Upper lobe of right lung (tissue), 1 donor: ENCODE data around the gene FRA10AC1. TPM values are rescaled to one million over a fixed set of nuclear protein-coding genes. Genes with fewer than 3 reads are reported as not detected.
"Not testable (repeated sequence)": the region's sequence is repeated elsewhere in the genome, so short reads cannot be mapped to it uniquely, and the experiment has no call there.

ENCODE experiments used
- ATAC-seq: fragments of 200-7000 bp; cut with Tn5 transposase; one replicate; pipeline ENCODE4 v1.9.1; 2020; ENCODE audit warnings: mild to moderate bottlenecking, moderate library complexity
- DNase-seq: peaks from one replicate; pipeline ENCODE4 v3.0.0-alpha.2; 2020
- H3K27ac ChIP-seq: fragments of 200-600 bp; one replicate; pipeline ENCODE4 v1.8.0; 2022
- H3K27me3 ChIP-seq: fragments of 200-600 bp; one replicate; pipeline ENCODE4 v1.8.0; 2022; ENCODE audit warnings: mild to moderate bottlenecking
- H3K36me3 ChIP-seq: fragments of 200-600 bp; one replicate; pipeline ENCODE4 v1.8.0; 2022
- H3K4me1 ChIP-seq: fragments of 200-600 bp; one replicate; pipeline ENCODE4 v1.8.0; 2022
- H3K4me3 ChIP-seq: fragments of 200-600 bp; one replicate; pipeline ENCODE4 v1.8.0; 2022; ENCODE audit warnings: mild to moderate bottlenecking
- H3K9me3 ChIP-seq: fragments of 200-600 bp; one replicate; pipeline ENCODE4 v1.8.0; 2022
- CTCF ChIP-seq: fragments of 200-600 bp; IDR thresholded peaks from one replicate; pipeline ENCODE4 v1.8.0; 2022; ENCODE audit warnings: antibody characterized with exemption
- intact Hi-C: fragments of 100-400 bp; cut with DNase I; formaldehyde crosslinking; loops from one replicate; pipeline ENCODE4 v1.11.0; 2022
- total RNA-seq: library from RNA; stranded (reverse); fragmentation: NEBNext Ultra II Directional; extraction: Animal tissue kit (Norgen Biotek cat#: 25700); gene quantifications from one replicate; pipeline ENCODE4 v1.2.1, GENCODE V29; 2021
- donor health status: DM: no; HTN: yes; CAD: no; lungs with severe emphysema.

Gene FRA10AC1
- total RNA-seq, 1 donor from 2014 or later = 12.0 TPM

- DNase-seq = no peak
- no peak for ATAC-seq
- Histone ChIP-seq H3K4me3 (peak overlapping the region; percentile 63), H3K9me3 (no peaks in the 10 kb centered on the region), H3K4me1 (peaks cover 9% of the 10 kb centered on the region), H3K27ac (peak overlapping the region; percentile 87), H3K27me3 (no peaks in the 10 kb centered on the region), H3K36me3 (peaks cover 15% of the 10 kb centered on the region)
- intact Hi-C loops = no loop called here
- TF ChIP-seq CTCF = no peak
Measured at GRCh38 chr10:93703066-93703465, 674 bp upstream of the FRA10AC1 start.

- intact Hi-C loops = no loop called here
- peak overlapping the region; percentile 63 for H3K4me3 ChIP-seq
- DNase-seq = no peak
- peaks cover 28% of the 10 kb centered on the region for H3K36me3 ChIP-seq
- peak; percentile 1 for ATAC-seq
- H3K27ac ChIP-seq = peak overlapping the region; percentile 87
- H3K9me3 ChIP-seq = no peaks in the 10 kb centered on the region
- H3K27me3 ChIP-seq = no peaks in the 10 kb centered on the region
- no peak for TF ChIP-seq CTCF
- peaks cover 9% of the 10 kb centered on the region for H3K4me1 ChIP-seq
Measured at GRCh38 chr10:93701866-93702209, 554 bp downstream of the FRA10AC1 start.

GRCh38 chr10:93697207-93697606 is 5.2 kb downstream of the FRA10AC1 start:
- no peak for DNase-seq
- no peaks in the 10 kb centered on the region for H3K27me3 ChIP-seq
- peaks cover 9% of the 10 kb centered on the region for H3K4me1 ChIP-seq
- no peaks in the 10 kb centered on the region for H3K9me3 ChIP-seq
- H3K4me3 ChIP-seq = no peak overlapping the region
- H3K27ac ChIP-seq = no peak overlapping the region
- no peak for ATAC-seq
- no peak for TF ChIP-seq CTCF
- peaks cover 66% of the 10 kb centered on the region for H3K36me3 ChIP-seq
- intact Hi-C loops = no loop called here

GRCh38 chr10:93696582-93696981 is 5.8 kb downstream of the FRA10AC1 start:
- intact Hi-C loops, ATAC-seq: not testable (repeated sequence)
- H3K36me3 ChIP-seq = peaks cover 72% of the 10 kb centered on the region

GRCh38 chr10:93695740-93696139 is 6.7 kb downstream of the FRA10AC1 start:
- ATAC-seq = no peak
- intact Hi-C loops = no loop called here

More at GRCh38 chr10:93696582-93696981, 5.8 kb downstream of the FRA10AC1 start:
- H3K27me3 ChIP-seq, H3K4me3 ChIP-seq, DNase-seq, H3K9me3 ChIP-seq, H3K27ac ChIP-seq, H3K4me1 ChIP-seq: not testable (repeated sequence)

GRCh38 chr10:93687737-93688136 is 14.7 kb downstream of the FRA10AC1 start:
- H3K36me3 ChIP-seq = peaks cover 40% of the 10 kb centered on the region
- no peak for TF ChIP-seq CTCF
- no peak overlapping the region for H3K27ac ChIP-seq
- no peaks in the 10 kb centered on the region for H3K9me3 ChIP-seq
- no peak for ATAC-seq
- no peaks in the 10 kb centered on the region for H3K27me3 ChIP-seq
- no peaks in the 10 kb centered on the region for H3K4me1 ChIP-seq
- no peak for DNase-seq
- intact Hi-C loops = no loop called here
- no peak overlapping the region for H3K4me3 ChIP-seq

More at GRCh38 chr10:93695740-93696139, 6.7 kb downstream of the FRA10AC1 start:
- H3K27ac ChIP-seq = no peak overlapping the region
- no peak for TF ChIP-seq CTCF
- no peak for DNase-seq
- H3K4me1 ChIP-seq = no peaks in the 10 kb centered on the region
- H3K36me3 ChIP-seq = peaks cover 79% of the 10 kb centered on the region
- no peaks in the 10 kb centered on the region for H3K9me3 ChIP-seq
- no peak overlapping the region for H3K4me3 ChIP-seq
- H3K27me3 ChIP-seq = no peaks in the 10 kb centered on the region
